AG09319 (cell line): Measurements from ENCODE around the gene FGD5.

Experiments
- DNase-seq: peaks from one replicate; pipeline ENCODE4 v3.0.0-alpha.2; 2010; ENCODE audit warnings: low read depth; ENCODE audit errors: extremely low read depth
- TF ChIP-seq, protein P1 (sequence below): IDR thresholded peaks from 2 replicates; pipeline ENCODE4 v1.5.1; 2011; ENCODE audit warnings: low read depth, mild to moderate bottlenecking, inconsistent platforms, low read length, moderate library complexity

FGD5 gene

DNA sequence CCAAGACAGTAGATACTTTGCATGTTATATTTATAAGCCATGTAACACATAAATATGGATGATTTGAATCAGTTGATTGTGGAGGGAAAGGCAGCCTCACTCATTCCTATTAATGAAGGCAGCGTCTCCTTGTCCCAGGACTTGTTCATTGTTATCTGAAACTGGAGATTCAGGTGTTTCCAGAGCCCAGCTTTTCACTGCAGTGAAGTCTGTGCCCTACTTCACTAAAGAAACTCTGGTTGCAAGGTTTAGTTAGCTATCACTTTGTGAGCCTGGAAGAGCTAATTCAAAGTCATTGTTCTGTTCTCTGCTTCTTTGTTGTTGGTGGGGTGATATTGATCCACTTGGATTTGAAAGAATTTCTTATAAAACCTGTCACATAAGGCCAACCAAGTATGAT lies 138.4 kb downstream of the FGD5 start:
- TF ChIP-seq, protein P1, sequence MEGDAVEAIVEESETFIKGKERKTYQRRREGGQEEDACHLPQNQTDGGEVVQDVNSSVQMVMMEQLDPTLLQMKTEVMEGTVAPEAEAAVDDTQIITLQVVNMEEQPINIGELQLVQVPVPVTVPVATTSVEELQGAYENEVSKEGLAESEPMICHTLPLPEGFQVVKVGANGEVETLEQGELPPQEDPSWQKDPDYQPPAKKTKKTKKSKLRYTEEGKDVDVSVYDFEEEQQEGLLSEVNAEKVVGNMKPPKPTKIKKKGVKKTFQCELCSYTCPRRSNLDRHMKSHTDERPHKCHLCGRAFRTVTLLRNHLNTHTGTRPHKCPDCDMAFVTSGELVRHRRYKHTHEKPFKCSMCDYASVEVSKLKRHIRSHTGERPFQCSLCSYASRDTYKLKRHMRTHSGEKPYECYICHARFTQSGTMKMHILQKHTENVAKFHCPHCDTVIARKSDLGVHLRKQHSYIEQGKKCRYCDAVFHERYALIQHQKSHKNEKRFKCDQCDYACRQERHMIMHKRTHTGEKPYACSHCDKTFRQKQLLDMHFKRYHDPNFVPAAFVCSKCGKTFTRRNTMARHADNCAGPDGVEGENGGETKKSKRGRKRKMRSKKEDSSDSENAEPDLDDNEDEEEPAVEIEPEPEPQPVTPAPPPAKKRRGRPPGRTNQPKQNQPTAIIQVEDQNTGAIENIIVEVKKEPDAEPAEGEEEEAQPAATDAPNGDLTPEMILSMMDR: no peak
- no peak for DNase-seq

GRCh38 chr3:14957925-14958324 lies 139.2 kb downstream of the FGD5 start:
- DNase-seq: no peak
- TF ChIP-seq, protein P1: no peak

DNA sequence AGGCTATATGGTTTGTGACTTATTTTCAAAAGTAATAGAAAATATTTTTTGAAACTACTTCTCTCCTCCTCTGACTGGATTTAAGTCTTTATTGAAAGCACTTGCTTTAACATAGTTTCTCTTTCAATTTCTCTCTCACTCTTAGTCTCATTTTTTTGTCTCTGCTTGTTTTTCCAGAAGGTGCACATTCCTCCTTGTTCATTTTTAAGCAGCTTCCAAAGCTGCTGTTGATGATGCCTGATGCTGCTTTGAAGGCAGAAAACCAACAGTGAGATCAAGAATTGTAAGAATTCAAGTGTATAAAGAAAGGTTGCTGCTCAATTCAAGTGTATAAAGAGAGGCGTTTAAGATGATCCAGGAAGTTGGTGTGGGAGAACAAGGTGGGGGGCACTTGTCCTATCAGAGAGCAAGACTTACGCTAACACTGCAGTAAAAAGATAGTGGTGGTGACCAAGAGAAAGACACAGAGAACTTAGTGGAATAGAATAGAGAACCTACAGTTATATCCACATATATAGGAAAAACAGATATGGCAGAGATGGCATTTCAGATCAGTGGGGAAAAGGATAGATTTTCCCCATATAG lies 140.7 kb downstream of the FGD5 start:
- no peak for DNase-seq
- TF ChIP-seq, protein P1: no peak

- no peak for DNase-seq
- TF ChIP-seq, protein P1: no peak
Observed at GRCh38 chr3:14962762-14963161, 144.0 kb downstream of the FGD5 start.

- no peak for DNase-seq
- TF ChIP-seq, protein P1: no peak
Observed at GRCh38 chr3:14967285-14967684, 148.5 kb downstream of the FGD5 start.

GRCh38 chr3:14969671-14970070 lies 150.9 kb downstream of the FGD5 start:
- DNase-seq: no peak

GRCh38 chr3:14976317-14976716 lies 157.6 kb downstream of the FGD5 start:
- DNase-seq: no peak
- TF ChIP-seq, protein P1: no peak

More at GRCh38 chr3:14969671-14970070, 150.9 kb downstream of the FGD5 start:
- TF ChIP-seq, protein P1: no peak
